PC-3 (cell line): ENCODE results near the gene SART3. TPM values are rescaled to one million over a fixed set of nuclear protein-coding genes. Genes with fewer than 3 reads are reported as not detected.

Experiments used
- total RNA-seq: library from RNA; depleted of rRNA; stranded (reverse); fragments of >200 nt; gene quantifications from 2 replicates; pipeline ENCODE4 v1.2.3, GENCODE V29; 2014; rRNA removed

SART3 gene
- total RNA-seq, 1 experiment from 2014 or later, result 165 TPM

Other genes with a start within 250 kb of the SART3 start
- not detected in 2 replicates for gene CMKLR1, start 221.9 kb downstream of the SART3 start, total RNA-seq
- gene FICD, start 45.9 kb downstream of the SART3 start, total RNA-seq, result 6.4 and 18.5 TPM in 2 replicates
- 120 and 181 TPM in 2 replicates for gene ISCU, start 1.4 kb upstream of the SART3 start, total RNA-seq
- not detected in 2 replicates for gene TMEM119, start 36.9 kb upstream of the SART3 start, total RNA-seq
- gene SELPLG, start 72.7 kb upstream of the SART3 start, total RNA-seq, result 0.63 and 0.73 TPM in 2 replicates
- 159 and 179 TPM in 2 replicates for gene CORO1C, start 170.3 kb upstream of the SART3 start, total RNA-seq